Liver (tissue), 3 donors: ENCODE results near the gene MYOF.

Experiments
- FOXA1 ChIP-seq: IDR thresholded peaks from 2 replicates; pipeline ENCODE4 v1.6.1; 2016; ENCODE audit warnings: antibody characterized with exemption
- SP1 ChIP-seq: IDR thresholded peaks from 2 replicates; pipeline ENCODE4 v1.6.1; 2018; ENCODE audit warnings: antibody characterized with exemption, mild to moderate bottlenecking
- TAF1 ChIP-seq: conservative IDR thresholded peaks from 2 replicates; pipeline ENCODE4 v1.6.1; 2016; ENCODE audit warnings: antibody characterized with exemption, mild to moderate bottlenecking
- TF ChIP-seq, protein P1 (sequence below): fragments of 150-350 bp; IDR thresholded peaks from 2 replicates; pipeline ENCODE4 v1.5.1; 2017; ENCODE audit warnings: improper control_type of control experiment, low read depth, low read length; ENCODE audit not compliant: missing input control
- TF ChIP-seq, protein P2 (sequence below): IDR thresholded peaks from 2 replicates; pipeline ENCODE4 v1.6.1; 2016; ENCODE audit warnings: antibody characterized with exemption
- TF ChIP-seq, protein P3 (sequence below): IDR thresholded peaks from 2 replicates; pipeline ENCODE4 v1.6.1; 2016; ENCODE audit warnings: antibody characterized with exemption, mild to moderate bottlenecking
- donor health status: healthy.
- donor health status: healthy.

DNA sequence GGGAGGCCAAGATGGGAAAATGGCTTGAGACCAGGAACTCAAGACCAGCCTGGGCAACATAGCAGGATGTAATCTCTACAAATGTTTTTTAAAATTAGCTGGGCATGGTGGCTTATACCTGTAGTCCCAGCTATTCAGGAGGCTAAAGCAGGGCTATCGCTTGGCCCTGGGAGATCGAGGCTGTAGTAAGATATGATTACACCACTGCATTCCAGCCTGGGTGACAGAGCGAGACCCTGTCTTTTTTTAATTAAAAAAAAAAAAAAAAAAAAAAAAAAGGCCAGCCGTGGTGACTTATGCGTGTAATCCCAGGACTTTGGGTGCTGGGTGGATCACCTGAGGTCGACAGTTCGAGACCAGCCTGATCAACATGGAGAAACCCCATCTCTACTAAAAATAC is 27.4 kb downstream of the MYOF start:
- TF ChIP-seq, protein P1, sequence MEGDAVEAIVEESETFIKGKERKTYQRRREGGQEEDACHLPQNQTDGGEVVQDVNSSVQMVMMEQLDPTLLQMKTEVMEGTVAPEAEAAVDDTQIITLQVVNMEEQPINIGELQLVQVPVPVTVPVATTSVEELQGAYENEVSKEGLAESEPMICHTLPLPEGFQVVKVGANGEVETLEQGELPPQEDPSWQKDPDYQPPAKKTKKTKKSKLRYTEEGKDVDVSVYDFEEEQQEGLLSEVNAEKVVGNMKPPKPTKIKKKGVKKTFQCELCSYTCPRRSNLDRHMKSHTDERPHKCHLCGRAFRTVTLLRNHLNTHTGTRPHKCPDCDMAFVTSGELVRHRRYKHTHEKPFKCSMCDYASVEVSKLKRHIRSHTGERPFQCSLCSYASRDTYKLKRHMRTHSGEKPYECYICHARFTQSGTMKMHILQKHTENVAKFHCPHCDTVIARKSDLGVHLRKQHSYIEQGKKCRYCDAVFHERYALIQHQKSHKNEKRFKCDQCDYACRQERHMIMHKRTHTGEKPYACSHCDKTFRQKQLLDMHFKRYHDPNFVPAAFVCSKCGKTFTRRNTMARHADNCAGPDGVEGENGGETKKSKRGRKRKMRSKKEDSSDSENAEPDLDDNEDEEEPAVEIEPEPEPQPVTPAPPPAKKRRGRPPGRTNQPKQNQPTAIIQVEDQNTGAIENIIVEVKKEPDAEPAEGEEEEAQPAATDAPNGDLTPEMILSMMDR: no peak
- TF ChIP-seq TAF1 (no peak), SP1 (no peak), FOXA1 (no peak)
- TF ChIP-seq, protein P2, sequence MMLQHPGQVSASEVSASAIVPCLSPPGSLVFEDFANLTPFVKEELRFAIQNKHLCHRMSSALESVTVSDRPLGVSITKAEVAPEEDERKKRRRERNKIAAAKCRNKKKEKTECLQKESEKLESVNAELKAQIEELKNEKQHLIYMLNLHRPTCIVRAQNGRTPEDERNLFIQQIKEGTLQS: no peak
- TF ChIP-seq, protein P3, sequence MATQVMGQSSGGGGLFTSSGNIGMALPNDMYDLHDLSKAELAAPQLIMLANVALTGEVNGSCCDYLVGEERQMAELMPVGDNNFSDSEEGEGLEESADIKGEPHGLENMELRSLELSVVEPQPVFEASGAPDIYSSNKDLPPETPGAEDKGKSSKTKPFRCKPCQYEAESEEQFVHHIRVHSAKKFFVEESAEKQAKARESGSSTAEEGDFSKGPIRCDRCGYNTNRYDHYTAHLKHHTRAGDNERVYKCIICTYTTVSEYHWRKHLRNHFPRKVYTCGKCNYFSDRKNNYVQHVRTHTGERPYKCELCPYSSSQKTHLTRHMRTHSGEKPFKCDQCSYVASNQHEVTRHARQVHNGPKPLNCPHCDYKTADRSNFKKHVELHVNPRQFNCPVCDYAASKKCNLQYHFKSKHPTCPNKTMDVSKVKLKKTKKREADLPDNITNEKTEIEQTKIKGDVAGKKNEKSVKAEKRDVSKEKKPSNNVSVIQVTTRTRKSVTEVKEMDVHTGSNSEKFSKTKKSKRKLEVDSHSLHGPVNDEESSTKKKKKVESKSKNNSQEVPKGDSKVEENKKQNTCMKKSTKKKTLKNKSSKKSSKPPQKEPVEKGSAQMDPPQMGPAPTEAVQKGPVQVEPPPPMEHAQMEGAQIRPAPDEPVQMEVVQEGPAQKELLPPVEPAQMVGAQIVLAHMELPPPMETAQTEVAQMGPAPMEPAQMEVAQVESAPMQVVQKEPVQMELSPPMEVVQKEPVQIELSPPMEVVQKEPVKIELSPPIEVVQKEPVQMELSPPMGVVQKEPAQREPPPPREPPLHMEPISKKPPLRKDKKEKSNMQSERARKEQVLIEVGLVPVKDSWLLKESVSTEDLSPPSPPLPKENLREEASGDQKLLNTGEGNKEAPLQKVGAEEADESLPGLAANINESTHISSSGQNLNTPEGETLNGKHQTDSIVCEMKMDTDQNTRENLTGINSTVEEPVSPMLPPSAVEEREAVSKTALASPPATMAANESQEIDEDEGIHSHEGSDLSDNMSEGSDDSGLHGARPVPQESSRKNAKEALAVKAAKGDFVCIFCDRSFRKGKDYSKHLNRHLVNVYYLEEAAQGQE: no peak
